HG03103 (cell line): ENCODE measurements around the gene TANC1.

Experiments used
- ATAC-seq: cut with Tn5 transposase; IDR thresholded peaks from one replicate; pipeline ENCODE4 v1.9.1; 2021; ENCODE audit warnings: low read depth; ENCODE audit not compliant: unreplicated experiment

The TANC1 gene

DNA sequence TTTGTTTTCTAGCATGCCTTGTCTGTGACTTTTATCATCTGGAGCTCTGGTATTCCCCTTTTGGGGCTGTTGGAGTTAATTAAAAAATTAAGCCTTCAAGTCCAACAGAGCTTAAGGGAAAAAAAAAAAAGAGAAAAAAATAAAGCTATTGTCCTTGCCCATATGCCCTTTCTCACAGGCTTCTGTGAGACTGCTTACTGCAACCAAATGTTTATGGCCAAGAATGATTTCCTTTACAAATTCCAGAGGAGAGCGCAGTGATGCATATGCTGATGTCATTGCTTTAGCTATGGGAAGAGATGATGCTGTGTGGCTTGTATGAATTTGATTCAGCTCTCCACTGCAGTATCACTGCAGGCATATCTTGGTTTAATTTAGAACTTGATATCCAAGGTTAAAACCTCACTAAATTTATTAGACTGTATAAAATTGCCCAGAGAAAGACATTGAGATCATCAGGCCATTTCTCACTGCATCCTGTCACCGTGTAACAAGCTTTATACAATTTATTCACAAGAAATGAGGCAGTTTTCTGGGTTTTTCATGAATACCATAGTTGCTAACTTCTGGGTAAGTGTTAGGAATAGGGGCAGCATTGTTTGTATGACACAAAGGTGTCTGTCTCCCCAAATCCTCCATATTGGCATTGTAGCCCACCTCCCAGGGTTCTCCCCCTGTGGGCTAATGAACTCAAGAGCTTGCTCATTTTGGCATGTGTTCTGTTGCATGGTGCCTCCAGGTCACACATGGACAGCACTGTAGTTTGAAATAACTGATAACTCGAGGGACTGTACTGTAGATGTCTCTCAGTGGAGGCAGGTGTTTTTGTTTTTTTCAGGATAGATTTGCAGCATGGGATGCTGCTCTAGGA is 85.0 kb downstream of the TANC1 start:
- no peak for ATAC-seq

DNA sequence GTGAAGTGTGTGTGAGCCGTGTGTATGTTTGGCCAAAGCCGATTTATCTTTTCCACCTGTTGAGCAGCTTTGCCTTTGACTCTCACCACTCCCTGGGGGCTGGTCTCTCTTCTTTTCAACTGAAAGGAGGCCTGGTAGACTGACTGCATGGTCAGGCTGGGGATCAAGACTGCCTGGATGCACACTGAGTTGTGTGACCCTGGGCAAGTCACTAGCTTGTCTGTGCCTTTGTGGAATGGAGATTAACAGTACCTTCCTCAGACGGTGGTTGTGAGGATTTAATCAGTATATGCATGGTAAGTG is 85.5 kb downstream of the TANC1 start:
- no peak for ATAC-seq

DNA sequence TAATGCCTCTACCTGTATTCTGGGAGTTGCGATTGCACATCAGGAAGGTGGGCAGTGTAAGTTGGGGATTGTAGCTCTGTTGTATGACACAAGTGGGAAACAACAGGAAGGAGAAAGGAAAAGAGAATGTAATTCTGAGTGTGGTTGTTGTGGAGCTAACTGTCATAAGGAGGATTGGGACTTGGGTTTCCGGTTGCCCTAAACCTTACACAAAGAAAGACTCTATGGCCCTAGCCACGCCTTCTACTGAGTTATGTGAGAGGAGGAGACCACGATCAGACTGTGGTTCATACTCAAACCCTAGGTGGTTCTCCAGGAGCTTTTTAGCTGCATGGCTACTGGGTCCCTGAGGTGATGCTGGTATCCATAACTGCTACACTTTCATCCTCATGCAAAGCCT is 86.5 kb downstream of the TANC1 start:
- no peak for ATAC-seq

DNA sequence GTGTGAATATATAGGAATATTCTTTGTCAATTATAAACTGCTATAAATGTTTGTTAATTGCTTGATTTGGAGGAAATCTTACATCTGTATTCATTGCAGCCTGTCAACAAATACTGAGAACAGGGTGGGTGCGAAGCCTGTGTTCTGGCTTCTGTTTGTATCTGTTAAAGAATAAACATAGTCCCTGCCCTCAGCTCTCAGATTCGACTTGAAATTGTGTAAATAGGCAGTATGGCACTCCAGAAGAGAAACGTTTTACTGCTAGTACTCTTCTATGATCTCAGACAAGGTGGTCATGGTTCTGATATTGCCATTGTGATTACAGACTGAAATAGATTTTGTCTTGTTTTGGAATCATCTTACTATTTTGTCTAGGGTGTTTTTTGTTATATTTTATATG is 92.1 kb downstream of the TANC1 start:
- no peak for ATAC-seq

DNA sequence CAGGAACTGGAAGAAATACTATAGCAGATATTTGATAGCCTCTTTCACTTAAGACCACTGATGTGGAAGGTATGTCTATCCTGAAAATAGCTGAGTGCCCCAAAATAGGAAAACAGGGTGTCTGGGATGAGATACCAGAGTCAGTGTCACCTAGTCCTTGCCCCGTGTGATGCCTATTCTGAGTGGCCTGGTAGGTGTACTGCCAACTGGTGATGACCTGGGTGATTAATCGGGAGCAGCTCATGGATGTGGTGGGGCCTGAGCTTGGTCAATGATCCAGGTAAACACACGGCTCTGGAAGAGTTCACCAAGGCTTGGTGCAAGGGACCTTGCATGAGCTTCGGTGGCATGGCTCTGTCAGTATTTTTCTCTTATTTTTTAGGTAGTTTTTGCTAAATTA is 95.2 kb downstream of the TANC1 start:
- no peak for ATAC-seq

DNA sequence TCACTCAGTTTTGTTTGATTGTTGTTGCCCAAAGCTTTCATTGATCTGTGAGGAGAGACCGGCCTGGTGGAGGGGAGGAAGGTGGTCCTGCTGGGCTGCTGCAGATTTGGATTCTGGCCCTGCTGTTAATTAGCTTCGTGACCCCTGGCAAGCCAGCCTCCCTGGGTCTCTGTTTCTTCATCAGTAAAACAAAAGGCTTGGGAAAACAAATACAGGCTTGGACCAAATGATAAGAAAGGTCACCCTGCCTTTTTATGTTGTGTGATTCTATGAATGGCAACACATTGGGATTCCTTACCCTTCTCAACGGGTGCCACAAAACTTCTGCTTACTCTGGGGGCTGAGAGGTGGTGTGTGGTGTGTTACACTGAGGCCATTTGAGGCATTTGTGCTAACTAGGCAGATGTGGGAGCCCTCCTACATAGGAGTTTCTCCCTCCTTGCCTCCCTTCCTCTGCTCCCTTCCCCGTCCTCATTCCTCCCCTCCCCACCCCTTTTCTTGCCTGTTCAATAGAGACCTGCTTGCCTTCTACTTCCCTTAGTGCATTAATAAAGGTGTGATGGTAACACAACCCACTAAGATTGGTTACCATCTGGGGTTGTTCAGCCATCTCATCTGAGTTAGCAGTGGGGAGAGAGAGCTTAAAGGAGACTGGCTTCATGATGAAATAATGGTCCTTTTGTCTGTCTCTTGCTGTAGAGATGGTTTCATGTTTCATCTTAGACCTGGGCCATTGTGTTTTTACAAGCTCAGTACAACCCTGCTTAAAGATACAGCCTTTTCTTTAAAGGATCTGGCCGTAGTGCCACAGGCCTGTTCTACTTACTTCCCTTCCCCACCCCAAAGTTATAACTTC is 96.2 kb downstream of the TANC1 start:
- no peak for ATAC-seq

DNA sequence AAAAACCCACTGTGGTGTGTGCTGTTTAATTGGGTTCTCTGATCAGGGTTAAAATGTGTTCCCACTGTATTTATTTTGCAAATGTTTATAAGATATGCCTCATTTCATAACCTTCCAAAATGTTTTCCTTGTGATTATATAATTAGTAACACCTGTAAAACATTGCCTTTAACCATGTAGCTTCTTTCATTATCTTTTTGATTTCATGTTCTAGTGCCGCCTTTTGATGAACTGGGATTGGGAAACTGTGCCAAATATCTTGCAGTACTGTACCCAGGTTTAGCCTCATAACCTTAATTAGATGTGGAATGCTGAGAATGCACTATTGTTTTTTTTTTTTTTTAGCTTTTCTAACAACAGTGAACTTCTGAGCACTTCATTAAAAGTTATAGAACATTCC is 96.9 kb downstream of the TANC1 start:
- no peak for ATAC-seq

DNA sequence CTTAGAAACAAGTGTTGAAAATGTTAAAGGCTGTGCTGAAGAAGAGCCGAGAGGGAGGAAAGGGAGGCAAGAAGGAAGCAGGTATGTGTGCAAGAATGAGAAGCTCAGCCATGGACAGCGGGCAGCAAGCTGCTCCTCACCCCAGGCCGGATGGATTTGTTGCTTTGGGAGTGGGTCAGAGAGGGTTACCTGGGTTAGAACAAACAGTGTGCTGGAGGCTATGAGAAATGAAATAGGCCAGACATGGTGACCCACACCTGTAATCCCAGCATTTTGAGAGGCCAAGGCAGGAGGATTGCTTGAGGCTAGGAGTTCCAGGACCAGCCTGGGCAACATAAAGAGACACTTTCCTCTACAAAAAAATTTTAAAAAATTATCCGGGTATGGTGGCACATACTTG is 97.5 kb downstream of the TANC1 start:
- no peak for ATAC-seq

DNA sequence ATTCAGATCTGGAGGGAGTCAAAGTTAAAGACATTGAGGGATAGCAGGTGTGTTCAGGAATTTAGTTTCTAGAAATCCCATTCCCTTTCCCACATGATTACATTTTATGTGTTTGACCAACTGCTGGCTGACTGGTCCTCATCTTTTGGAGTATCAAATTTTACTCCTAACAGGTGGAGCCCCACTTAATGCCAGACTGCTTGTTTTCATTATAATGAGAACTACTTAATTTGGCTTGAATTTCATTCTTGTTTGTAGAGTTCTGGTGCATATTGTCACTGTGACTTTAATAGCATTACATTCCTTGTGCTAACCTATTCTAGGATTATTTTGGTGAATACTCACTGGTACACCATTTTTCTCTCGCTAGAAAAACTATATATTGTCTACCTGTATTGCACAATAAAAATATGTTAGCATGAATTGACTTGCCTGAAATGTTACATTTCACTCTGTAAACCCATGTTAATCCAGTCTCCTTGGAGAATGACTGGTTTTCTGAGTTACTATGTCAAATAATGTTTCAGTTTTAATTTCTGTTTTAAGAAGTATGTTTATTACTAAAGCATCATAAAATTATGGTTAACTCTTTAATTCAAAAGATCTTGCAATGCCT is 98.2 kb downstream of the TANC1 start:
- ATAC-seq, result no peak

DNA sequence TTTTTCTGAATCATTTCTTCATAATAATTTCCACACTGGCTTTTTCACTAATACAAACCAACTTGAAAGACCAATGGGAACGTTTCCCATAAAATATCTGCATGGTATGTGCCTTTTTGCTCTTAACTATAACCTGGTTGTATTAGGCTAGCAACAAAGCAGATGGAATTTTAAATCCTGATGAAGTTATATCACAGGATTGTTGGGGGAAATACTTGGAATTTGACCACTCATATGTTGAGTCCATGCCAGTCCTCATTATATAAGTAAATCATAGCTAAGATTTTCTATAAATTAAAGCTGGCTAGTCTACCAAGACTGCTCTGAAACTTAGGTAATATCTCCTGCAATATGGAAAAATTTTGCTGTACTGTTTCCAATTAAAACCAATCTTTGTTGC is 99.5 kb downstream of the TANC1 start:
- ATAC-seq, result no peak

DNA sequence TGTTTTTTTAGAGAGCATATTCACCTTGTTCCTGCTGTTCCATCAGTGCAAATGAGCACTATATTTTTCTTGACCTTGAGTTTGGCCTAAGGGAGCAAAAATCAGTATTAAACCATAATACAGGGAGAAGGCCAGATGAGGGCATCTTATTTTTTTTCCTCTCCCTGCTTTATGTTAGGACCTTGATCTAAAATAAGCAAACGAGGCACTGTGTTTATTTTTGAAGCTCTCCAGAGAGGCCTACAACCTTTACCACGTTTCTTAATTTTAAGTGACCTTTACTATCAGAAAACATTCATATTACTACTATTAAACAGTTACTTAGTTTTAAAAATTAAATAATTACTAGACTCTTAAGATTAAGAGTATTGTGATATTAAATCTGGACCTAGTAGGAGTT is 100.8 kb downstream of the TANC1 start:
- ATAC-seq, result no peak

DNA sequence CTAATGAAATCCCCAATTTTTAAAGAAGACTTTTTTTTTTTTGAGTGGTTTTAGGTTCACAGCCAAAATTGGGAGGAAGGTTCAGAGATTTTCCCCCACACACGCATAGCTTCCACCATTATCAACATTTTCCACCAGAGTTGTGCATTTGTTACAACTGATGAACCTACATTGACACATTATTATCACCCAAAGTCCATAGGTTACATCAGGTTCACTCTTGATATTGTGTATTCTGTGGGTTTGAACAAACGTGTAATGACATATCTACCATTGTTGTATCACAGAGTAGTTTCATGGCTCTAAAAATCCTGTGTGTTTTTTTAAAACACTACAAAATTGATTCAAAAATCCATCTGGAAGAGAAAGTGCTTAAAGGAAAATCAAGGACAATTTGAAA is 101.8 kb downstream of the TANC1 start:
- no peak for ATAC-seq

DNA sequence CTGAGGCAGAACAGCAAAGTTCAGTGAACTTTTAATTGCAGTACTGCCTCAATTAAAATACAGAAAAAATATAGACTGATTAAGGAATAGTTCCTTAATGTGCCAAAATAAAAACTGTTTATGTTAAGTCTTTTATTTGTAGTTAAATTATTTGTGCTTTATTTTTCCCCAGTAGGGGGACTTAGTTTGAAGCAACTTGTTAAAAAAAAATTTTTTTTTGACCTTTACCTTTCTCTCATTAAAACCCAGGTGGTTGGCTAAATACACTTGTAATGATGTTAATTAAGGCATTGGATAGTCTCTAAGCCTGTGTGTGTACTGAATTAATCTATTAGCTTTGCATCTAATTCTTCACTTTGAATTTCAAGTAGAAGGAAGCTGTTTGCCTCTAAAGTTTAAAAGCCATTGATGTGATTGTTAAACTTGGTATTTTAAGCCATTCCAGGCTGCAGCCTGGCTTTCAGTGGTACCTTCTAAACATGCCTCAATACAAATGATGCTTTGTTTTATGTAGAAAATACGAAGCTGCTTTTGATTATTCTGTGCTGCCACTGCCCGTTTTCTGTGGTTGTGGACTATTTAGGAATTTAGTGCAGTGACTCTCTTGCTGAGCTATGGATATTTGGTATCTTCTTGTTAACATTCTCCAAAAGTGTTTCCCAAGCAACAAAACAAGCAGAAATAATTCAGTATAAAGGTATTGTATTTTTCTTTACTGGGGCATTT is 102.9 kb downstream of the TANC1 start:
- no peak for ATAC-seq

DNA sequence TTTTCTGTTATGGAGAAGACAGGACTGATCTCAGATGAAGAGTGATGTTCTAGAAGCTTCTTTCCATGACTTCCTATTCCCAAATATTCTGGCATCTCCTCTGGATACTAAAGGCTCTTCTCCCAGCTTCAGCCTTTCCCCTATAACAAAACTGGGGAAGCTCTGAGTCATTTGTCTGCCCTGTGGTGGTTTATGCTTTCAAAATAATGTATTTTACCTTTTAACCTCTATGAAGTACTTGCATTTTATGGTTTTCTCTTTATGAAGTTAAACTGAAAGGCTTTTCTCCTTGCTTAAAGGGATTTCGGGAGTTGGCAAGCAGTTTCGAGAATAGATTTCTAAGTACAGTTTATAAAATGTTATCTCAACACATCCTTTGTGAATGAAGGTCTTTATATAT is 104.4 kb downstream of the TANC1 start:
- ATAC-seq, result no peak

DNA sequence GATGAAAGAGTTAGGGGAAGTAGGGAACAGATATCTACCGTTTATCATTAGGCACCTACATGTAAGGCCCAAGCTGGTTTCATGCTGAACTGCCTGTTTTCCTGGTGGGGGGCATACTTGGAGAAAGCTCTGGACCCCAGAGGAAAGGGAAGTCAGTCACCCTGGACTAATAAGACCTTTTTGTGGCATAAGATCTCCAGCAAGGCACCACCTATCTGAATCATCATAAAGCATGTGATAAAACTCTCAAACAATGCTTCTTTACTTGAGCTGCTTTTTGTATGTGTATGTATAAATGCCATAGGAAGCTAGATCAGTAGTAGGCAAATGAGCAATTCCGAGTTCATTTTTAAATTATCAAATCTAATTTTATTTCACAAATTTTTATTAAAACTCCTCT is 104.8 kb downstream of the TANC1 start:
- ATAC-seq, result no peak

DNA sequence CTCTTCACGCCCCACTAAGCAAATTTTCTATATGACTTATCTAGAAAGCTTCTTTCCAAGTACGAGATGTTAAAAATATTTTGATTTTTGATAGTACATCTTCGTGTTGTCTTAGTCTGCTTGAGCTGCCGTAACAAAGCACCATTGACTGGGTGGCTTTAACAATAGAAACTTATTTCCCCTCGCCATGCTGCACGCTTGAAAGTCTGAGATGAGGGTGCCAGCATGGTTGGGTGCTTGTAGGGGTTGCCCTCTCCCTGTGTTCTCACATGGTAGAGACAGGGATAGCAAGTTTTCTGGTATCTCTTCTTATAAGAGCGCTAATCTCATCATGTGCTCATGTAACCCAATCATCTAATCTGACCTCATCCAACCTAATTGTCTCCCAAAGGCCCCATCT is 106.2 kb downstream of the TANC1 start:
- no peak for ATAC-seq

DNA sequence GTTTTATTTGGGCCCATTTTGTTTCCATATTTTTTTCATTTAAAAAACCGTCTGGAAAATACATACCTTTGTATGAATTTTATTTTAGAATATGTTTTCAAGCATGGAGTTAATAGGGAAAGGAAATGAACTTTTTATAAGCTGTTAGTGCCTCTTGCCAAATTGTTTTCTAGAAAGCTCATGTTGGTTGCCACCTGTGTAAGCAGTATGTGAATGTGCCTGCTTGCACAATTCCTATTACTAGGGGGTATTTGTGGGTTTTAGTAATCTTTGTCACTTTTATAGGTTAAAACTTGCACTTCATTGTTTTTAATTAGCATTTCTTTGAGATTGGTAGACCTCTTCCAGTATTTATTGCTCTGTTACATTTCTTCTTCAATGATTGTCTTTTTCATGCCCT is 107.3 kb downstream of the TANC1 start:
- ATAC-seq, result no peak

DNA sequence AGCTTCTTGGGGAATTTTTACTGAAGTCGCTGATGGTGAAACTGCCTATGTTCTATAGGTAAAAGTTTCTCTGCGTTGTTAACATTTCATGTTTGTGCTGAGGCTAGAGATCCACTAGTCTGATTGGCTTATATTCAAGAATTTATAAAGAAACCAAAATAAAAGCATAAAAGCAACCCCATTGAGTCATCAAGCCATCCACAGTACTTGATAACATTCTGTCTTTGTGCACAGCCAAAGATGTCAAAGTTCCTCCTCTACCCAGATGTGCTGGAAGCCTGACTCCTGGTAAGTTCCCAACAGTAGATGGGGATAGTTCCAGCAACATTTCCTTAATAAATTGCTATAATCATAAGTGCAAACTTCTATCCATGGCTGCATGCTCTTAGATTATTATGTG is 107.8 kb downstream of the TANC1 start:
- ATAC-seq, result no peak

DNA sequence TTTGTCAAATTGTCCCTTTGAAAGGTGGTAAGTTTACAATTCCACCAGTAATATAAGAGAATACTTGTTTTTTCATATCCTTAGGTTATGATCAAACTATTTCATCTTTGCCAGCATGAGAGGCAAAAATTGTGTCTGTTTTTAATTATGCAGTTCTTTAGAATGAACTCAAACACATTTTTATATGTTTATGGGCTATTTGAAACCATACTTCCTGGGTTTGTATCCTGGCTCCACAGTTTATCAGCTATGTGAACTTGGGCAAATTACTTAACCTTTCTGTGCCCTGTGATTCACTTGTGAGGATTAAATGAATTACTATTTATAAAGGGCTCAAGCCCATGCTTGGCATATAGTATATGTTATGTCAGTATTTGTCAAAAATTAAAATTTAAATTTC is 109.4 kb downstream of the TANC1 start:
- ATAC-seq, result no peak

DNA sequence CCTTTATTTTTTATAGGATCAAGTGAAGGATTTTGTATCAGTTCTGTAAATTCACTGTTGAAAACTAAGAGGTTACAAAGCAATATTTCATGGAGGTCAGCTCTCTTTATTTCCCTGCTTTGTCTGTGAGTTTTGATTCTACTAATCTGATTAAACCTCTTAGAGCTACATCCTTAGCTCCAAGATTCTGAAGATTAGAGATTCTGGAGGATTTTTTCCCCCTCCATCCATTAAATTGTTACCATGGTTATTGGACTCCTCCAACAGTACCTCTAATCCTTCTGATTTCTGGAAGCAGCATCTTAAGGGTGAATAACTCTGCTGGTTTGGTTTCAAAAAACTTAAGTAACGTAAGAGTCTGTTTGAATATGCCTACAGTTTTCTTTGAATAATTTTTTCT is 110.0 kb downstream of the TANC1 start:
- no peak for ATAC-seq

DNA sequence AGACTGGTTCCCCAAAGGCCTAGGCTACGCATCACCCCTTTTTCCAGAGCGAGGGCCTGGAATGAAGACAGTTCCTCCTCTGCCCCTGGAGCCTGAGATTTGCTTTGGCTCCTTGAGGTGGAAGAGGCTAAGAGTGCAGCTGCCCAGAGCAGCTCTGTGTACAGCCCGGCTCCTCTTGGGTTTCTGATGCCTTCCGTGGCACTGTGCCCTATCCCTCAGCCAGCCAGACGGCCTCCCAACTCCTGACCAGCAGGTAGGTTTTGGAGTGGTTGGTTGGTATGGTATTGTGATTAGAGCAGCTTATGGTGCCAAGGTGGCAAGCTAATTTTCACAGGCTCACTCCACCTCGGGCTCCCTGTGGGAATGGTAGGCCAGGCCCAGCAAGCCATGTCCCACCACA is 112.2 kb downstream of the TANC1 start:
- no peak for ATAC-seq
